ENCODE results near the gene DCHS1. TPM values are rescaled to one million over a fixed set of nuclear protein-coding genes. Genes with fewer than 3 reads are reported as not detected.
A peak's percentile ranks its signal among the peaks of the same experiment; 100 is the strongest.

The DCHS1 gene
- total RNA-seq, 6 donors from 2014 or later, result 9.2 to 32.2 (median 12.8) TPM

GRCh38 chr11:6660712-6661111, 5.1 kb upstream of the DCHS1 start:
- 85 to 91% methylated on average over 3 of the region's 3 CpGs for WGBS, 2 donors
- Histone ChIP-seq H3K27me3 (no peaks in the 10 kb centered on the region), H3K36me3 (no peaks in the 10 kb centered on the region), H3K4me3 (no peak overlapping the region), H3K9me3 (no peaks in the 10 kb centered on the region), H3K4me1 (peaks cover 0 to 4% (median 0%) of the 10 kb centered on the region in 4 donors), H3K27ac (no peak overlapping the region)
- ATAC-seq (ENCODE audit: low FRiP score in 2 of 2) (no peak), DNase-seq (no peak)
- TF ChIP-seq EP300 (IDR thresholded peaks at IDR 0.05) (no peak), POLR2AphosphoS5 (IDR thresholded peaks at IDR 0.05) (no peak), POLR2A (IDR thresholded peaks at IDR 0.05) (no peak)
- TF ChIP-seq, protein P1, sequence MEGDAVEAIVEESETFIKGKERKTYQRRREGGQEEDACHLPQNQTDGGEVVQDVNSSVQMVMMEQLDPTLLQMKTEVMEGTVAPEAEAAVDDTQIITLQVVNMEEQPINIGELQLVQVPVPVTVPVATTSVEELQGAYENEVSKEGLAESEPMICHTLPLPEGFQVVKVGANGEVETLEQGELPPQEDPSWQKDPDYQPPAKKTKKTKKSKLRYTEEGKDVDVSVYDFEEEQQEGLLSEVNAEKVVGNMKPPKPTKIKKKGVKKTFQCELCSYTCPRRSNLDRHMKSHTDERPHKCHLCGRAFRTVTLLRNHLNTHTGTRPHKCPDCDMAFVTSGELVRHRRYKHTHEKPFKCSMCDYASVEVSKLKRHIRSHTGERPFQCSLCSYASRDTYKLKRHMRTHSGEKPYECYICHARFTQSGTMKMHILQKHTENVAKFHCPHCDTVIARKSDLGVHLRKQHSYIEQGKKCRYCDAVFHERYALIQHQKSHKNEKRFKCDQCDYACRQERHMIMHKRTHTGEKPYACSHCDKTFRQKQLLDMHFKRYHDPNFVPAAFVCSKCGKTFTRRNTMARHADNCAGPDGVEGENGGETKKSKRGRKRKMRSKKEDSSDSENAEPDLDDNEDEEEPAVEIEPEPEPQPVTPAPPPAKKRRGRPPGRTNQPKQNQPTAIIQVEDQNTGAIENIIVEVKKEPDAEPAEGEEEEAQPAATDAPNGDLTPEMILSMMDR (IDR thresholded peaks at IDR 0.05), result no peak

DNA sequence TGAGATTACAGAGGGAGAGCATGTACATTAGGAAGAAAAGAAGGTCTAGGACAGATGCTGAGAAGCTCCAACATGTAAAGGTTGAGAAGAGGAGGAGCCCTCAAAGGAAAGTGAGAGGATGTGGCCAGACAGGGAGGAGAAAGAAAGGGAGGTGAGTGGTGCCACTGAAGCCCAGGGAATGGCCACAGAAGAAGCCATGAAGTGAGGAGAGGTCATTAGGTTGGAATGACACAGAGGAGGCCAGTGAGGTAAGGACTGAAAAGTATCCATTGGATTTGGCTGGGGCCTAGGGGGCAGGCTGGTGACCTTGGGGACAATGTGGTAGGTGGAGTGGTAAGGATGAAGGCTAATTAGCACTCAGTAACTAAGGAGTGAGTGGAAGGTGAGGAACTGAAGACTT, 3.0 kb upstream of the DCHS1 start:
- Histone ChIP-seq H3K4me3 (no peak overlapping the region), H3K27ac (no peak overlapping the region), H3K36me3 (no peaks in the 10 kb centered on the region), H3K9me3 (no peaks in the 10 kb centered on the region), H3K4me1 (peaks cover 0 to 9% (median 7%) of the 10 kb centered on the region in 4 donors), H3K27me3 (peaks cover 0 to 4% (median 0%) of the 10 kb centered on the region in 4 donors)
- ATAC-seq (ENCODE audit: low FRiP score in 2 of 2) (no peak), DNase-seq (no peak)
- TF ChIP-seq EP300 (IDR thresholded peaks at IDR 0.05) (no peak), POLR2A (IDR thresholded peaks at IDR 0.05) (no peak), POLR2AphosphoS5 (IDR thresholded peaks at IDR 0.05) (no peak)
- TF ChIP-seq, protein P1 (IDR thresholded peaks at IDR 0.05), result no peak

GRCh38 chr11:6657346-6657745, 1.7 kb upstream of the DCHS1 start:
- Histone ChIP-seq H3K36me3 (no peaks in the 10 kb centered on the region), H3K4me1 (peaks cover 6 to 11% (median 8%) of the 10 kb centered on the region in 4 donors), H3K9me3 (no peaks in the 10 kb centered on the region), H3K4me3 (no peak overlapping the region), H3K27ac (no peak overlapping the region), H3K27me3 (peaks cover 0 to 4% (median 0%) of the 10 kb centered on the region in 4 donors)
- ATAC-seq (ENCODE audit: low FRiP score in 2 of 2) (no peak), DNase-seq (no peak)
- TF ChIP-seq POLR2A (IDR thresholded peaks at IDR 0.05), result no peak
- TF ChIP-seq POLR2AphosphoS5 (IDR thresholded peaks at IDR 0.05), result no peak
- TF ChIP-seq, protein P1 (IDR thresholded peaks at IDR 0.05), result no peak
- no peak for TF ChIP-seq EP300 (IDR thresholded peaks at IDR 0.05)
- WGBS, 2 donors, result 70 to 87% methylated on average over 1 of the region's 1 CpG

- H3K27ac ChIP-seq, result peak overlapping the region in 1 of 4 donors; percentile 85
Observed at GRCh38 chr11:6656936-6657335, 1.3 kb upstream of the DCHS1 start.

DNA sequence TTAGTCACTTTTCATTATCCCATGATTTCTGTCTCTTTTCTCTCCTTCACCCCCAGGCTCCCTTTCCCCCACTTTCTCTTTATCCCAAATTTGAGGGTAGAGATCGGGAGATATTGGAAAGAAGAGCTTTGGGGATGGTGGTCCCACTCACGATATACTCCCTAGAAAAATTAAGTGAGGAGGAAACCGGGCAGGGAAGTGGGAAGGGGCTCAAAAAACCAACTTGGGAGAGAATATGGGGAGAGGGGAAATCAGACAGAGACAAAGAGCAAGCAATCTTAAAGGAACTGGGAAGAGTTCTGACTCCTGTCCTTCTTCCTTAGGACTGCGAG, 941 bp upstream of the DCHS1 start:
- Histone ChIP-seq H3K27me3 (peaks cover 0 to 4% (median 0%) of the 10 kb centered on the region in 4 donors), H3K36me3 (no peaks in the 10 kb centered on the region), H3K9me3 (no peaks in the 10 kb centered on the region), H3K4me3 (no peak overlapping the region), H3K27ac (peak overlapping the region in 2 of 4 donors; percentile 85 to 86), H3K4me1 (peaks cover 6 to 11% (median 9%) of the 10 kb centered on the region in 4 donors)
- no peak for DNase-seq
- ATAC-seq (ENCODE audit: low FRiP score in 2 of 2), result no peak
- TF ChIP-seq EP300 (IDR thresholded peaks at IDR 0.05) (no peak), POLR2A (IDR thresholded peaks at IDR 0.05) (no peak), POLR2AphosphoS5 (IDR thresholded peaks at IDR 0.05) (no peak)
- TF ChIP-seq, protein P1 (IDR thresholded peaks at IDR 0.05), result no peak
- WGBS, 2 donors, result 63 to 69% methylated on average over 4 of the region's 4 CpGs

More at GRCh38 chr11:6656936-6657335, 1.3 kb upstream of the DCHS1 start:
- Histone ChIP-seq H3K4me3 (no peak overlapping the region), H3K4me1 (peaks cover 6 to 11% (median 9%) of the 10 kb centered on the region in 4 donors), H3K36me3 (no peaks in the 10 kb centered on the region), H3K27me3 (peaks cover 0 to 4% (median 0%) of the 10 kb centered on the region in 4 donors), H3K9me3 (no peaks in the 10 kb centered on the region)
- ATAC-seq (ENCODE audit: low FRiP score in 2 of 2) (no peak), DNase-seq (no peak)
- WGBS, 2 donors, result 74 to 81% methylated on average over 5 of the region's 5 CpGs
- TF ChIP-seq, protein P1 (IDR thresholded peaks at IDR 0.05), result no peak
- no peak for TF ChIP-seq POLR2A (IDR thresholded peaks at IDR 0.05)

Data from upper lobe of left lung (tissue), 6 donors.